ENCODE data around the gene EMCN.
"Not testable (repeated sequence)": the region's sequence is repeated elsewhere in the genome, so short reads cannot be mapped to it uniquely, and the experiment has no call there.

Gene EMCN

GRCh38 chr4:100517864-100518341, at the start of gene EMCN:
Gene EMCN, minus strand, starts transcription at chr4:100518022. Its CDS starts 108 bp downstream, at chr4:100517914.
- no peak for DNase-seq (ENCODE audit: low read depth)

- no peak for DNase-seq (ENCODE audit: low read depth)
These were observed 48.6 kb upstream of the EMCN start for GRCh38 chr4:100566396-100566795.

GRCh38 chr4:100557306-100557705, 39.5 kb upstream of the EMCN start:
- no peak for DNase-seq (ENCODE audit: low read depth)

- DNase-seq (ENCODE audit: low read depth): no peak
These were observed 38.0 kb upstream of the EMCN start for GRCh38 chr4:100555611-100556337.

GRCh38 chr4:100548200-100548560, 30.4 kb upstream of the EMCN start:
- DNase-seq (ENCODE audit: low read depth): no peak

GRCh38 chr4:100547541-100548199, 29.8 kb upstream of the EMCN start:
- no peak for DNase-seq (ENCODE audit: low read depth)

- DNase-seq (ENCODE audit: low read depth): no peak
These were observed 27.6 kb upstream of the EMCN start for GRCh38 chr4:100545427-100545826.

- DNase-seq (ENCODE audit: low read depth): no peak
These were observed 22.3 kb upstream of the EMCN start for GRCh38 chr4:100540131-100540530.

- DNase-seq (ENCODE audit: low read depth): no peak
These were observed 21.9 kb upstream of the EMCN start for GRCh38 chr4:100539706-100540105.

- DNase-seq (ENCODE audit: low read depth): no peak
These were observed 15.9 kb upstream of the EMCN start for GRCh38 chr4:100533741-100534140.

GRCh38 chr4:100530161-100530560, 12.3 kb upstream of the EMCN start:
- not testable (repeated sequence) for DNase-seq (ENCODE audit: low read depth)

- DNase-seq (ENCODE audit: low read depth): no peak
These were observed 7.9 kb upstream of the EMCN start for GRCh38 chr4:100525686-100526085.

- no peak for DNase-seq (ENCODE audit: low read depth)
These were observed 1.4 kb upstream of the EMCN start for GRCh38 chr4:100519205-100519604.

GRCh38 chr4:100516225-100516624, 1.6 kb downstream of the EMCN start:
- no peak for DNase-seq (ENCODE audit: low read depth)

- no peak for DNase-seq (ENCODE audit: low read depth)
These were observed 5.9 kb downstream of the EMCN start for GRCh38 chr4:100511896-100512295.

- DNase-seq (ENCODE audit: low read depth): no peak
These were observed 7.3 kb downstream of the EMCN start for GRCh38 chr4:100510551-100510950.

GRCh38 chr4:100509386-100509785, 8.4 kb downstream of the EMCN start:
- DNase-seq (ENCODE audit: low read depth): no peak

GRCh38 chr4:100508691-100509090, 9.1 kb downstream of the EMCN start:
- no peak for DNase-seq (ENCODE audit: low read depth)

- no peak for DNase-seq (ENCODE audit: low read depth)
These were observed 13.5 kb downstream of the EMCN start for GRCh38 chr4:100504086-100504874.

GRCh38 chr4:100497791-100498190, 20.0 kb downstream of the EMCN start:
- DNase-seq (ENCODE audit: low read depth): no peak

- DNase-seq (ENCODE audit: low read depth): no peak
These were observed 22.7 kb downstream of the EMCN start for GRCh38 chr4:100495074-100495473.

- DNase-seq (ENCODE audit: low read depth): no peak
These were observed 23.7 kb downstream of the EMCN start for GRCh38 chr4:100494166-100494565.

GRCh38 chr4:100493756-100494155, 24.1 kb downstream of the EMCN start:
- no peak for DNase-seq (ENCODE audit: low read depth)
